ENCODE results near the gene NKX1-1.

NKX1-1 gene

DNA sequence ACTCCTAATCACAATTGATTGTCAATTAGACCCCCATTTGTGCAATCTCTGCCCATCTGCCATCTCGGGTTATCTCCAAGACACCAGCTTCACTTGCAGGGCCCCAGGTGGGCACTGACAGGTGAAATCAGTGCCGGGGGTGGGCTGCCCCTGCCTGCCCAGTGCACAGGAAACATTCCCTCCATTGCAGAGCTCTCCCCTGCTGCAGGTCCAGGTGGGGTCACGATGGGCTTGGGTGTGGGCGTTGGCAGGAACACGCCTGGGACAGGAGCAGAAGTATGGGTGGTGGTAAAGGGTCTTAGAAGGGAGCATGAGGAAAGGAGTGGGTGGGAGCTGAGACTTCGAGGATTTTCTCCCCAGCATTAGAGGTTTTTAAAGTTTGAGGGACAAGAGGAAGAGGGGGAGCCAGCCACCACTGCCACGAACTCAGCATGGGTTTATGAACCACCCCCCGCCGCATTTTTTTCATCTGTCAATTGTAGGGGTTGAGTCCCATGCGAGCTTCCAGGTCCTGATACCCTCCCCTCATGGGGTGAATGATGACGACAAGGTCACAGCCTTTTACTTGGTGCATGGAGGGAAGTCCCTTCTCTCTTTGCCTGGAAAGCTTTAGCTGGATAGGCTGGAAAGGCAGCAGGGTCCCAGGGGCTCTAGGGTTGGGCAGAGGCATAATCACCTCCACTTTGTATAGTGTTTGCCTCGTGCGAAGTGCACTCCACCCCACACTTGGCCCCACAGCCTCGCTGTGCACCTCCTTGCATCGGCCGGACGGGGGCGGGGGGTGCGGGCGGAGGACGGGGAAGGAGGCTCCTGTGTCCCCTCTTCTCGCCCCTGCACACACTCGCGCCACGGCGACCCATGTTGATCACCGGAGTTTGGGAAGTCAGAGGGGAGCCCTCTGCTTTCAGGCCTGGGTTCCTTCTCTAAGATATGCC, 3.5 kb upstream of the NKX1-1 start:
- H4K20me1 ChIP-seq (ENCODE audit: insufficient read depth, low read length): no peaks in the 10 kb centered on the region
- peaks cover 5% of the 10 kb centered on the region; the same call in 1 of the 2 replicates for H3K9me3 ChIP-seq (ENCODE audit: insufficient read depth, low read length)
- H3K79me2 ChIP-seq (ENCODE audit: low read length): no peaks in the 10 kb centered on the region
- no peak overlapping the region for H2AFZ ChIP-seq (ENCODE audit: low read depth, low read length)
- no peak overlapping the region for H3K4me2 ChIP-seq (ENCODE audit: low read length)
- no peaks in the 10 kb centered on the region for H3K4me1 ChIP-seq (ENCODE audit: low read length)
- no peak overlapping the region for H3K27ac ChIP-seq (ENCODE audit: low read length)
- no peaks in the 10 kb centered on the region for H3K36me3 ChIP-seq (replicated peaks; ENCODE audit: low read depth, low read length)
- H3K27me3 ChIP-seq (ENCODE audit: low read depth, low read length): no peaks in the 10 kb centered on the region
- TF ChIP-seq, protein P1, sequence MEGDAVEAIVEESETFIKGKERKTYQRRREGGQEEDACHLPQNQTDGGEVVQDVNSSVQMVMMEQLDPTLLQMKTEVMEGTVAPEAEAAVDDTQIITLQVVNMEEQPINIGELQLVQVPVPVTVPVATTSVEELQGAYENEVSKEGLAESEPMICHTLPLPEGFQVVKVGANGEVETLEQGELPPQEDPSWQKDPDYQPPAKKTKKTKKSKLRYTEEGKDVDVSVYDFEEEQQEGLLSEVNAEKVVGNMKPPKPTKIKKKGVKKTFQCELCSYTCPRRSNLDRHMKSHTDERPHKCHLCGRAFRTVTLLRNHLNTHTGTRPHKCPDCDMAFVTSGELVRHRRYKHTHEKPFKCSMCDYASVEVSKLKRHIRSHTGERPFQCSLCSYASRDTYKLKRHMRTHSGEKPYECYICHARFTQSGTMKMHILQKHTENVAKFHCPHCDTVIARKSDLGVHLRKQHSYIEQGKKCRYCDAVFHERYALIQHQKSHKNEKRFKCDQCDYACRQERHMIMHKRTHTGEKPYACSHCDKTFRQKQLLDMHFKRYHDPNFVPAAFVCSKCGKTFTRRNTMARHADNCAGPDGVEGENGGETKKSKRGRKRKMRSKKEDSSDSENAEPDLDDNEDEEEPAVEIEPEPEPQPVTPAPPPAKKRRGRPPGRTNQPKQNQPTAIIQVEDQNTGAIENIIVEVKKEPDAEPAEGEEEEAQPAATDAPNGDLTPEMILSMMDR (IDR thresholded peaks at IDR 0.05; ENCODE audit: low read depth, low read length): no peak
- no peak for TF ChIP-seq EZH2phosphoT487 (IDR thresholded peaks at IDR 0.05; ENCODE audit: low read depth)
- H3K4me3 ChIP-seq (ENCODE audit: low read length): no peak overlapping the region
- H3K9ac ChIP-seq (ENCODE audit: low read length): no peak overlapping the region

DNA sequence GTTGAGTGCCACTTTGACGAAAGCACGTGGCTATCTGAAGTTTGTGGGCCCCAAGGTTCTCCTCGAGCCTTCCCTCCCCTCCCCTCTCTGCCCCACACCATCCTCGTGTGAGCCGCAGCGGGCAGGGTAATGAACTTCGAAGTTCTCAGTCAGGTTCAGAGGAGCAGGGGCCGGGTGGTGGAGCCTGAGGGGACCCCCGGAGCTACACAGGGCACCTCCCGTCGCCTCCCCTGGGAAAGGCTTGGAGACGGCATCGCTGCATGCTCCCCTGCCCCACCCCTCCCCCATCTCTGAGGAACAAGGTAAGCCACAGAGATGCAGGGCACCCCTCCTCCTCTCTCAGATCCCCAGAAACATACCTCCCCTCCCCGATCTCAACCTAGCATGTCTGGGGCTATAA, 2.8 kb upstream of the NKX1-1 start:
- Histone ChIP-seq H3K4me1 (ENCODE audit: low read length) (no peaks in the 10 kb centered on the region), H3K36me3 (replicated peaks; ENCODE audit: low read depth, low read length) (no peaks in the 10 kb centered on the region), H3K27me3 (ENCODE audit: low read depth, low read length) (no peaks in the 10 kb centered on the region), H3K4me2 (ENCODE audit: low read length) (no peak overlapping the region), H3K9ac (ENCODE audit: low read length) (no peak overlapping the region), H4K20me1 (ENCODE audit: insufficient read depth, low read length) (no peaks in the 10 kb centered on the region), H2AFZ (ENCODE audit: low read depth, low read length) (no peak overlapping the region), H3K27ac (ENCODE audit: low read length) (no peak overlapping the region), H3K4me3 (ENCODE audit: low read length) (no peak overlapping the region), H3K79me2 (ENCODE audit: low read length) (no peaks in the 10 kb centered on the region), H3K9me3 (ENCODE audit: insufficient read depth, low read length) (peaks cover 5% of the 10 kb centered on the region; the same call in 1 of the 2 replicates)
- TF ChIP-seq EZH2phosphoT487 (IDR thresholded peaks at IDR 0.05; ENCODE audit: low read depth): no peak
- TF ChIP-seq, protein P1 (IDR thresholded peaks at IDR 0.05; ENCODE audit: low read depth, low read length): no peak

DNA sequence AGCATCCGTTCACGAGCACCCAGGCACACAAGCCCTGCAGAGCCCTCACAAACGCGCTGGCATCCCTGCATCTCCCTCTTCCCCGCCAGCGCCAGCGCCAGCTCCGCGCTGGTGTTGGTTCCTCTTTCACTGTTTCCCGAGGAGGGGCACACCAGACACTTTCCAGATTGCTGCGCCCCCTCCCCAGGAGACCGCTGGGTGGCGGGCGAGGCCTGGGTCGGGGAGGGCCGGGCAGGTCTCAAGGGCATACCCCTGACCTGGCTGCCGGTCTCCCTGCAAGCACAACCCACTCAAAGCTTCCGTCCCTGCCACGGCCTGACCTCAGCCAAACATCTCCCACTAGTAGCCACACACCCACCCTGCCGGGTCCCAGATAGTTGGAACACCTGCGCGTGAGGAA, 2.2 kb upstream of the NKX1-1 start:
- no peak overlapping the region for H2AFZ ChIP-seq (ENCODE audit: low read depth, low read length)
- no peaks in the 10 kb centered on the region for H3K36me3 ChIP-seq (replicated peaks; ENCODE audit: low read depth, low read length)
- no peak overlapping the region for H3K4me3 ChIP-seq (ENCODE audit: low read length)
- H3K27me3 ChIP-seq (ENCODE audit: low read depth, low read length): no peaks in the 10 kb centered on the region
- no peak overlapping the region for H3K4me2 ChIP-seq (ENCODE audit: low read length)
- H3K9ac ChIP-seq (ENCODE audit: low read length): no peak overlapping the region
- peaks cover 5% of the 10 kb centered on the region; the same call in 1 of the 2 replicates for H3K9me3 ChIP-seq (ENCODE audit: insufficient read depth, low read length)
- H4K20me1 ChIP-seq (ENCODE audit: insufficient read depth, low read length): no peaks in the 10 kb centered on the region
- H3K4me1 ChIP-seq (ENCODE audit: low read length): no peaks in the 10 kb centered on the region
- TF ChIP-seq, protein P1 (IDR thresholded peaks at IDR 0.05; ENCODE audit: low read depth, low read length): no peak
- TF ChIP-seq EZH2phosphoT487 (IDR thresholded peaks at IDR 0.05; ENCODE audit: low read depth): no peak
- H3K79me2 ChIP-seq (ENCODE audit: low read length): no peaks in the 10 kb centered on the region
- no peak overlapping the region for H3K27ac ChIP-seq (ENCODE audit: low read length)

DNA sequence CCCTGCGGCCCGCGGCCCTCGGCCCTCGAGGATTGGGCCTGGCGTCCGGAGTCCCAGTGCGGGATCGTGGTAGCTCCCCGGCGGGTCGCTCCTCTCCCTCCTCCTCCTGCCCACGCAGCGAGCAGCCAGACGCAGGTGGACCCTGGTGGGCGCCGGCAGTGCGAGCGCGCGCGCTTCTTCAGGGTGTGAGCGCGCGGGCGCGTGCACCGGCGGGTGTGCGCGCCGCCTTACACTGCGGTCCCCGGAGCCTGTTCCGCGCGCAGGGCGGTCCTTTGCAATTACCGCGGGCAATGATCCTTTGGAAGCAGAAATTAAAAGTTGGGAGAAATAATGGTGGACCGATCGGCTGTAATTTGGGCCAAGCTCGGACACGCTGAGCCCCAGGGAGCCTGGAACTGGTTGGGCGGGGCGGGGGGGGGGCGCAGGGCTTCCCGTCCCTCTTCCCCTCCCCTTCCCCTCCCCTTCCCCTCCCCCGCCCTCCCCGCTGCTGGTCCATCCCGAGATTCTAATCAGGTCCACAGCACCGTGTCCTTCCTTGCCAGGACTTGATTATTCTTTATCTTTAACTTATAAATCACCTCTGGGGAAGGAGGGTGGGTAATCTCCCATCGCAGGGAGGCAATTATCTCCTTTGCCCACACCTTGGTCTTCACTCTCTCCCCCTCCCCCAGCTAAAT, 1.6 kb upstream of the NKX1-1 start:
- no peaks in the 10 kb centered on the region for H4K20me1 ChIP-seq (ENCODE audit: insufficient read depth, low read length)
- H2AFZ ChIP-seq (ENCODE audit: low read depth, low read length): no peak overlapping the region
- H3K9ac ChIP-seq (ENCODE audit: low read length): no peak overlapping the region
- H3K9me3 ChIP-seq (ENCODE audit: insufficient read depth, low read length): peaks cover 5% of the 10 kb centered on the region; the same call in 1 of the 2 replicates
- no peaks in the 10 kb centered on the region for H3K79me2 ChIP-seq (ENCODE audit: low read length)
- no peaks in the 10 kb centered on the region for H3K4me1 ChIP-seq (ENCODE audit: low read length)
- no peak for TF ChIP-seq EZH2phosphoT487 (IDR thresholded peaks at IDR 0.05; ENCODE audit: low read depth)
- TF ChIP-seq, protein P1 (IDR thresholded peaks at IDR 0.05; ENCODE audit: low read depth, low read length): no peak
- H3K36me3 ChIP-seq (replicated peaks; ENCODE audit: low read depth, low read length): no peaks in the 10 kb centered on the region
- no peak overlapping the region for H3K4me3 ChIP-seq (ENCODE audit: low read length)
- H3K27me3 ChIP-seq (ENCODE audit: low read depth, low read length): no peaks in the 10 kb centered on the region
- no peak overlapping the region for H3K27ac ChIP-seq (ENCODE audit: low read length)
- H3K4me2 ChIP-seq (ENCODE audit: low read length): no peak overlapping the region
